ENCODE data around the gene SVEP1.
"Not testable (repeated sequence)": the region's sequence is repeated elsewhere in the genome, so short reads cannot be mapped to it uniquely, and the experiment has no call there.

The SVEP1 gene

DNA sequence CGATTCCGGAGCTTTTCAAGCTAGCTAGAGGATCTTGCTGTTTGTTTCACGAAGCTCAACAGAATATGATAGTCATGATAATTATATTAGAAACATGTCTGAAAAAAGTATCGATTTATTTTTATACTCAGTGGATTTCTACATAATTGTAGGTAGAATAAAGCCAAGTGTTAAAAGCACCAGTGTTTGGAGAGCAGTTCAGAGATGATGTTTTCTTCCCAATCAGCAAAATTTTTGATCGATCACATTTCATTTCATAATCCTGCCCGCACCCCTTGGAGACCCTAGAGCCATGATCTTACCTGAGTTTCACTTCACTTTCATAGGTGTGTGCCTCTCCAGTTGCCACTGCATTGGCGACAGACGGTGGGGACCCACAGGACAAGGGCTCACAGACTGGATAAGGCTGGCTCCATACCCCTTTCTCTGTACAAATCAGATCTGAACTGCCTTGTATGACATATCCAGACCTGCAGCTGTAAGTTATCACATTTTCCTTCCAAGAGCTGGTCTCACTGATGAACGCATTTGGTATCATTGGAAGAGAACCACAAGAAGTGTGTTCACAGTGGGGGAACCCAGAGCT is 173.6 kb downstream of the SVEP1 start:
- ATAC-seq = no peak
- no peak overlapping the region for H3K27ac Mint-ChIP-seq

GRCh38 chr9:110404473-110404872 is 175.1 kb downstream of the SVEP1 start:
- H3K4me3 Mint-ChIP-seq = no peak overlapping the region
- DNase-seq (ENCODE audit: low spot score in 2 of 2) (no peak), ATAC-seq (no peak)
- no peak overlapping the region for H3K27ac Mint-ChIP-seq
- no peaks in the 10 kb centered on the region for H3K9me3 Mint-ChIP-seq
- H3K36me3 Mint-ChIP-seq = no peaks in the 10 kb centered on the region
- no peaks in the 10 kb centered on the region for H3K4me1 Mint-ChIP-seq

More for the DNA sequence above, 173.6 kb downstream of the SVEP1 start:
- Mint-ChIP-seq H3K4me1 (no peaks in the 10 kb centered on the region), H3K36me3 (no peaks in the 10 kb centered on the region), H3K4me3 (no peak overlapping the region), H3K9me3 (no peaks in the 10 kb centered on the region)
- DNase-seq (ENCODE audit: low spot score in 2 of 2) = no peak

GRCh38 chr9:110399983-110400382 is 179.6 kb downstream of the SVEP1 start:
- ATAC-seq = no peak
- Mint-ChIP-seq H3K4me1 (no peaks in the 10 kb centered on the region), H3K9me3 (no peaks in the 10 kb centered on the region), H3K27ac (no peak overlapping the region), H3K4me3 (no peak overlapping the region), H3K36me3 (no peaks in the 10 kb centered on the region)
- DNase-seq (ENCODE audit: low spot score in 2 of 2) = no peak

DNA sequence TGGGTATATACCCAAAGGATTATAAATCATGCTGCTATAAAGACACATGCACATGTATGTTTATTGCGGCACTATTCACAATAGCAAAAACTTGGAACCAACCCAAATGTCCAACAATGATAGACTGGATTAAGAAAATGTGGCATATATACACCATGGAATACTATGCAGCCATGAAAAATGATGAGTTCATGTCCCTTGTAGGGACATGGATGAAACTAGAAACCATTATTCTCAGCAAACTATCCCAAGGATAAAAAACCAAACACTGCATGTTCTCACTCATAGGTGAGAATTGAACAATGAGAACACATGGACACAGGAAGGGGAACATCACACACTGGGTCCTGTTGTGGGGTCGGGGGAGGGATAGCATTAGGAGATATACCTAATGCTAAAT is 180.5 kb downstream of the SVEP1 start:
- not testable (repeated sequence) for H3K36me3 Mint-ChIP-seq; H3K27ac Mint-ChIP-seq; ATAC-seq; DNase-seq (ENCODE audit: low spot score in 2 of 2); H3K9me3 Mint-ChIP-seq; H3K4me3 Mint-ChIP-seq; H3K4me1 Mint-ChIP-seq

- no peaks in the 10 kb centered on the region for H3K4me1 Mint-ChIP-seq
These were observed 187.6 kb downstream of the SVEP1 start for GRCh38 chr9:110391826-110392485.

DNA sequence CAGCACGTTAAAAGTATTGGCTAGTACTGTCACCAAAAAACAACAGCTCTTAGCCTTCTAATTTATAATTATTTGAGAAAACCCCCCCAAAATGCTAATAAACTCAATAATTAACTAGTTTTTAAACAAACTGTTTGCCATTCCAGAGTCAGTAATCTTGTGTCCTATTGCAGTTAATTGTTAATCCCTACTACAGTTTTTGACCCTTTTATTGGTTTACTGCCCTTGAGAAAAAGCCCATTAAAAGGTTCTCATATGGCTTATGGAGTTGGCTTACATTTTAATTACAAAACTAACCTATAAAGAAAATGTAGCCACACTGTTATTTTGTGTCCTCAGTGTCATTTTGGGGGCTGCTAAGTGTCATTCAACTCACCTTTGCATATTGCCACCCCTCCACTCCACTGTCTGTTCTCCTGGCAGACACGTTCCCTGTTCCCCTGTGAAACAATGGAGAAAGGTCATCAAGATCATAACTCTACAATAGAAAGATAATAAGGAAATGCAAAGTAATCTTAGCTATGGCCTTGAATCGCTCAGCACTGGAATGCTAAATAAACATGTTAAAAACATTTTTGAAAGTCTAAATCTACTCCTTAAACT is 190.3 kb downstream of the SVEP1 start:
- DNase-seq (ENCODE audit: low spot score in 2 of 2) = no peak
- Mint-ChIP-seq H3K4me1 (no peaks in the 10 kb centered on the region), H3K4me3 (no peak overlapping the region), H3K27ac (no peak overlapping the region), H3K36me3 (no peaks in the 10 kb centered on the region), H3K9me3 (no peaks in the 10 kb centered on the region)
- no peak for ATAC-seq

More at GRCh38 chr9:110391826-110392485, 187.6 kb downstream of the SVEP1 start:
- no peak for ATAC-seq
- no peak overlapping the region for H3K4me3 Mint-ChIP-seq
- peaks cover 3% of the 10 kb centered on the region for H3K9me3 Mint-ChIP-seq
- DNase-seq (ENCODE audit: low spot score in 2 of 2) = no peak
- H3K36me3 Mint-ChIP-seq = no peaks in the 10 kb centered on the region
- H3K27ac Mint-ChIP-seq = no peak overlapping the region

GRCh38 chr9:110383491-110383890 is 196.1 kb downstream of the SVEP1 start:
- Mint-ChIP-seq H3K9me3 (no peaks in the 10 kb centered on the region), H3K27ac (no peak overlapping the region), H3K36me3 (no peaks in the 10 kb centered on the region), H3K4me3 (no peak overlapping the region), H3K4me1 (no peaks in the 10 kb centered on the region)
- ATAC-seq = no peak
- DNase-seq (ENCODE audit: low spot score in 2 of 2) = no peak

DNA sequence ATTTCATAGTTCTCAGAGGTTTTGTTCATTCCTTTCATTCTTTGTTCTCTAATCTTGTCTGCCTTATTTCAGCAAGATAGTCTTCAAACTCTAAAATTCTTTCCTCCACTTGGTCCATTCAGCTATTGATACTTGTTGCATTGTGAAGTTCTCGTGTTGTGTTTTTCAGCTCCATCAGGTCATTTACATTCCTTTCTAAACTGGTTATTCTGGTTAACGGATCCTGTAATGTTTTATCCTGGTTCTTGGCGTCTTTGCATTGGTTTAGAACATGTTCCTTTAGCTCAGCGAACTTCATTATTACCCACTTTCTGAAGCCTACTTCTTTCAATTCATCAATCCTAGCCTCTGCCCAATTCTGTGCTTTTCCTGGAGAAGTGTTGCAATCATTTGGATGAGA is 196.8 kb downstream of the SVEP1 start:
- Mint-ChIP-seq H3K27ac (no peak overlapping the region), H3K9me3 (no peaks in the 10 kb centered on the region), H3K4me1 (no peaks in the 10 kb centered on the region), H3K4me3 (no peak overlapping the region), H3K36me3 (no peaks in the 10 kb centered on the region)
- ATAC-seq = no peak
- DNase-seq (ENCODE audit: low spot score in 2 of 2) = no peak

GRCh38 chr9:110371411-110372007 is 208.0 kb downstream of the SVEP1 start:
- ATAC-seq = no peak
- no peak for DNase-seq (ENCODE audit: low spot score in 2 of 2)
- no peak overlapping the region for H3K27ac Mint-ChIP-seq
- H3K4me3 Mint-ChIP-seq = no peak overlapping the region
- H3K9me3 Mint-ChIP-seq = no peaks in the 10 kb centered on the region
- no peaks in the 10 kb centered on the region for H3K4me1 Mint-ChIP-seq
- H3K36me3 Mint-ChIP-seq = no peaks in the 10 kb centered on the region

- Mint-ChIP-seq H3K4me1 (no peaks in the 10 kb centered on the region), H3K27ac (no peak overlapping the region), H3K4me3 (no peak overlapping the region), H3K9me3 (no peaks in the 10 kb centered on the region), H3K36me3 (no peaks in the 10 kb centered on the region)
- no peak for ATAC-seq
- DNase-seq (ENCODE audit: low spot score in 2 of 2) = no peak
These were observed 209.2 kb downstream of the SVEP1 start for GRCh38 chr9:110370315-110370714.

DNA sequence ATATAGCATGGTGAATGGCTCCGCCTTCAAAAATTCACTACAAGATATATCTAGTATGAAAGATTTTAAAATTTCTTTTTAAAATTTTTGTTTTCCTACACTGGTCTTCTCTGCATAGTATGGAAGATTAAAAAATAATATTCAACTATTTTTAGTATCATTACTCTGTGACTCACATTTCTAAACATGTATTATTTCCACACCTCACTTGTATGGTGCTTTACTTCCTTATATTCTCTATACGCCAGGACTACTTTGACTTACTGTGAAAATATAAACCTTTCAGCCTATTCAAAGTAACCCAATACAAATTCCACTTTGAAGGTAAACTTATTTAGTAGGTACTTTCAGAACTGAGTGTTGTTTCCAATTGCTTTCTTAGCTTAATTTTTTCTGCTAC is 215.1 kb downstream of the SVEP1 start:
- no peak overlapping the region for H3K4me3 Mint-ChIP-seq
- H3K27ac Mint-ChIP-seq = no peak overlapping the region
- H3K9me3 Mint-ChIP-seq = no peaks in the 10 kb centered on the region
- no peak for DNase-seq (ENCODE audit: low spot score in 2 of 2)
- no peak for ATAC-seq
- H3K4me1 Mint-ChIP-seq = no peaks in the 10 kb centered on the region
- H3K36me3 Mint-ChIP-seq = no peaks in the 10 kb centered on the region

DNA sequence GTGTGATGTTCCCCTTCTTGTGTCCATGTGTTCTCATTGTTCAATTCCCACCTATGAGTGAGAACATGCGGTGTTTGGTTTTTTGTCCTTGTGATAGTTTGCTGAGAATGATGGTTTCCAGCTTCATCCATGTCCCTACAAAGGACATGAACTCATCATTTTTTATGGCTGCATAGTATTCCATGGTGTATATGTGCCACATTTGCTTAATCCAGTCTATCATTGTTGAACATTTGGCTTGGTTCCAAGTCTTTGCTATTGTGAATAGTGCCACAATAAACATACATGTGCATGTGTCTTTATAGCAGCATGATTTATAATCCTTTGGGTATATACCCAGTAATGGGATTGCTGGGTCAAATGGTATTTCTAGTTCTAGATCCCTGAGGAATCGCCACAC is 220.5 kb downstream of the SVEP1 start:
- H3K36me3 Mint-ChIP-seq; DNase-seq (ENCODE audit: low spot score in 2 of 2); H3K4me3 Mint-ChIP-seq; H3K27ac Mint-ChIP-seq; H3K4me1 Mint-ChIP-seq; ATAC-seq; H3K9me3 Mint-ChIP-seq: not testable (repeated sequence)

GRCh38 chr9:110357505-110357904 is 222.0 kb downstream of the SVEP1 start:
- Mint-ChIP-seq H3K36me3 (no peaks in the 10 kb centered on the region), H3K27ac (no peak overlapping the region), H3K4me1 (no peaks in the 10 kb centered on the region), H3K4me3 (no peak overlapping the region), H3K9me3 (no peaks in the 10 kb centered on the region)
- ATAC-seq (no peak), DNase-seq (ENCODE audit: low spot score in 2 of 2) (no peak)

DNA sequence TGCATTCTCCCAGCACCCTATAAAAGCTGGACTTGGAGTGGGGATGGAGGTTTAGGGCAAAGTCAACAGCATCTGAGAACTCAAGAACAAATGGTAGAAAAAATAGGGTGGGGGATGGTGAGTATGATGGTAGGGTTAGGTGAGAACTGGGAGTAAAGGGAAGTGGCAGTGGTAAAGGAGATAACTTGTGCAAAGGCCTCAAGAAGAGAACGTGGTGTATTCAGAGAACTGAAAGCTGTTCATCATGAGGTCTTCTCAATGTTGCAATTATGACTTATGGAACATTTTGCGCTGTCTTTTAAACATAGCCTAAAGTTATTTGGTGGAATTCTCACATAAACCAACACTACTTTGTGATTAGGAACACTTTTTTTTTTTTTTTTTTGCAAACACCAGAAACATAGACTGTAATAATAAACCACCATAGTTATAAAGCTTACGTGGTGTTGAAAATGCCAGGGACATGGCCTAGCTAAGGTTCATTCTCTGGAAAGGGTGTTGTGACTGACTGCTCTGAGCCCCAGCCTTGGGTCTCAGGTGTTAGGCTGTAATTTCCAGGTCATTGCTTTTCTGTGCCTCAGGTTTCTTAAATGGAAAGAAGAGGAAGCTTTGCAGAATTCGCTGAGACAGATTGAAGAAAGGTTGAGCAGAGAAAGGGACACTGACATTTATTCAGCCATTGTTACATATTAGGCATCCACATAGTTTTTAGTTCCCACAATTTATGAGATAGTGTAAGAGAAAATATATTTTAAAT is 222.7 kb downstream of the SVEP1 start:
- Mint-ChIP-seq H3K4me3 (no peak overlapping the region), H3K36me3 (no peaks in the 10 kb centered on the region), H3K9me3 (no peaks in the 10 kb centered on the region), H3K27ac (no peak overlapping the region), H3K4me1 (no peaks in the 10 kb centered on the region)
- DNase-seq (ENCODE audit: low spot score in 2 of 2) = no peak
- ATAC-seq = no peak

DNA sequence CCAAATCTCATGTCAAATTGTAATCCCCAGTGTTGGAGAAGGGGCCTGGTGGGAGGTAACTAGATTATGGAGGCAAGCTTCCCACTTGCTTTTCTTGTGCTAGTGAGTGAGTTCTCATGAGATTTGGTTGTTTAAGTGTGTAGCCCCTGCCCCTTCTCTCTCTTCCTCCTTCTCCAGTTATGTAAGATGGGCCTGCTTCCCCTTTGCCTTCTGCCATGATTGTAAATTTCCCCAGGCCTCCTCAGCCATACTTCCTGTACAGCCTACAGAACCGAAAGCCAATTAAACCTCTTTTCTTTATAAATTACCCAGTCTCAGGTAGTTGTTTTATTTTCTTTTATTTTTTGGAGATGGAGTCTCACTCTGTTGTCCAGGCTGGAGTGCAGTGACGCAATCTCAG is 223.6 kb downstream of the SVEP1 start:
- H3K4me1 Mint-ChIP-seq = no peaks in the 10 kb centered on the region
- ATAC-seq = no peak
- H3K36me3 Mint-ChIP-seq = no peaks in the 10 kb centered on the region

More for the DNA sequence above, 223.6 kb downstream of the SVEP1 start:
- no peaks in the 10 kb centered on the region for H3K9me3 Mint-ChIP-seq
- DNase-seq (ENCODE audit: low spot score in 2 of 2) = no peak
- H3K4me3 Mint-ChIP-seq = no peak overlapping the region
- H3K27ac Mint-ChIP-seq = no peak overlapping the region

All from stimulated activated effector memory CD8-positive, alpha-beta T cell treated with anti-CD3 and anti-CD28 coated beads, Interleukin-12 subunit alpha, Interleukin-12 subunit beta, amount 100 ng/mL, for 72 hours (primary cell).